ENCODE results near the gene KDM2B. TPM values are rescaled to one million over a fixed set of nuclear protein-coding genes. Genes with fewer than 3 reads are reported as not detected.

The KDM2B gene
- total and polyA plus RNA-seq, 2 of the 8 experiments (the other 6 are each of a cell fraction or from before 2014, with no cell fraction given): 111 to 162 TPM

GRCh38 chr12:121530600-121531355 is 50.0 kb downstream of the KDM2B start (continued):
- no peak for TF ChIP-seq PHF8 (conservative IDR thresholded peaks at IDR 0.05; ENCODE audit: low read depth, low read length)
- TF ChIP-seq RAD21 (IDR thresholded peaks at IDR 0.05 in 1 of 2, conservative IDR thresholded peaks at IDR 0.05 in 1 of 2; ENCODE audit: low read depth in 2 of 2, low read length in 2 of 2): peak in 1 of 2 experiments; percentile 20; a peak in 1 of 4 replicates
- no peak for TF ChIP-seq POLR2AphosphoS5 (IDR thresholded peaks at IDR 0.05; ENCODE audit: low read depth, low read length)
- TF ChIP-seq NRF1 (IDR thresholded peaks at IDR 0.05; ENCODE audit: low read depth, low read length): no peak
- no peak for TF ChIP-seq SP4 (IDR thresholded peaks at IDR 0.05; ENCODE audit: low read length)
- no peak for TF ChIP-seq USF2 (IDR thresholded peaks at IDR 0.05; ENCODE audit: low read length)
